GM21360 (cell line): ENCODE measurements around the gene ATP23.

Experiments
- ATAC-seq: cut with Tn5 transposase; IDR thresholded peaks from one replicate; pipeline ENCODE4 v1.9.1; 2021; ENCODE audit warnings: mild to moderate bottlenecking, moderate library complexity; ENCODE audit not compliant: unreplicated experiment

ATP23 gene

GRCh38 chr12:57941165-57941894 is at the start of gene ATP23:
Gene ATP23, plus strand, starts transcription at chr12:57941567. Its CDS starts 135 bp downstream, at chr12:57941702.
- ATAC-seq: peak; percentile 77

GRCh38 chr12:57892232-57892972 is 49.0 kb upstream of the ATP23 start:
- no peak for ATAC-seq

GRCh38 chr12:57893431-57894353 is 47.7 kb upstream of the ATP23 start:
- no peak for ATAC-seq

- no peak for ATAC-seq
These were observed 46.7 kb upstream of the ATP23 start for GRCh38 chr12:57894399-57895292.

DNA sequence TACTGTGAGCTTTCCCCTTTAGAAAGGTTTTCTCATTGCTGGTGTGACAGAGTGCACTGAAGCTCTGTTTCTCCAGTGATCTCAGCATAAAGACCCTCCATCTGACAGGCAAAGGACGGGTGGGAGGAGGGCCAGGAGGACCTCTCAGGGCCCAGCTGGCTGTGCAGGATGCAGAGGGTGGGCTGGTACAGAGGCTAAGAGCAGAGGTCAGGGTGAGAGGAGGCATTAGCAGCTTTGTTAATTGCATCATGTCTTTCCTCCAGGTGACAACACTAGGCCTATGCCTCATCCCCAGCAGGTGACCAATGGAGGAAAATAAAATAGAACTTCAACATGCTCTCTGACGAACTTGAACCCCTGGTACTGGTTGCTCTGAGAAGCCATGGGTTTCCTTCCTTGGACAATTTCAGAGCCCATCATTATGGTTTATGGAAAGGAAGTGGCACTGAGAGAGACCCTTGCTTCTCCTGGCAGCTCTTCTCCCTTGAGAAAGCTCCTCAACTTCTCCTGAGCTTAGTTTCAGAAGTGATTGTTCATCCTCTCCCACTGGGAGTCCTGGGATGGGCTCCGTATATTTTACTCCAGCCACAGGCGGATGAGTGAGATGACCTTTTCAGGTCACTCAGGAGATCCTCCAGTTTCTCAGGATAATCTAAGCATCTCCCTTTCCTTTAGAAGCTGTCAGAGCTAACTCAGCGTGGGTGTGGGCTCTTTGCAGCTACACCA is 45.8 kb upstream of the ATP23 start:
- no peak for ATAC-seq

GRCh38 chr12:57896115-57896433 is 45.3 kb upstream of the ATP23 start:
- ATAC-seq: no peak

DNA sequence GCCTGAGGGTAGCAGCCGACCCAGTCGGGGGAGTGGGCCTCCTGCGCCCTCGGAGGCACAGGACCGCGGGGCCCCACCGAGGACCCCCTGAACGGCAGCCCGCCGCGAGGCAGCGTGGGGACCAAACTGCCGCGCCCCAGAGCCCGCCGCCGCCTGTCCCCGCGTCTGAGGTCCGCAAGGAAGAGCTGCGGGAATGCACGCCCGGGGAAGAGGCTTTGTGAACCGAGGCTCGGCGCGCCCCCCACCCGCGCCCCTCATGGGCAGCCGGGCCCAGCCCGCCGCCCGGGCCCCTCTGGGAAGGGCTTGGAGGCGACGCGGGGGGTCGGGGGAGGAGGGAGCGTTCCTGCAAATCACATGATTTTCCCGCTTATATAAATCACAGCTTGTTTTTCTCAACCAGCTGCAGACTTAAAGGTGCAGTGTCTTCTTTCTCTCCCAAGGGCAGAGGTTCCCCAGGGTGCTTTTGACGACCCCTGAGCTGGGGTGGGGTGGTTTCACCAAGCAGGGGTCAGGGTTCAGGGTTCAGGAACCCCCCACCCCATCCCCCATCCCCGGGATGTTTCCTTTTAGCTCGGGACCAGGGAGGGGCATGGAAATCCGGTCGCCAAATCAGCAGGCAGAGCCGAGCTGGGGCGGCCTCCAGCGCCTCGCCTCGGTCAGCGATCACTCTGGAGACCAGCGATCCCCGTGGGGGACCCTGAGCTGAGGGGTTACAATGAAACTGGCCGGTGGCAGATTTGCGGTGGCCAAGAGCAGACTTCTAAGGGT is 44.7 kb upstream of the ATP23 start:
- no peak for ATAC-seq

- ATAC-seq: no peak
These were observed 43.9 kb upstream of the ATP23 start for GRCh38 chr12:57897286-57897974.

GRCh38 chr12:57898308-57898970 is 42.9 kb upstream of the ATP23 start:
- peak; percentile 21 for ATAC-seq

DNA sequence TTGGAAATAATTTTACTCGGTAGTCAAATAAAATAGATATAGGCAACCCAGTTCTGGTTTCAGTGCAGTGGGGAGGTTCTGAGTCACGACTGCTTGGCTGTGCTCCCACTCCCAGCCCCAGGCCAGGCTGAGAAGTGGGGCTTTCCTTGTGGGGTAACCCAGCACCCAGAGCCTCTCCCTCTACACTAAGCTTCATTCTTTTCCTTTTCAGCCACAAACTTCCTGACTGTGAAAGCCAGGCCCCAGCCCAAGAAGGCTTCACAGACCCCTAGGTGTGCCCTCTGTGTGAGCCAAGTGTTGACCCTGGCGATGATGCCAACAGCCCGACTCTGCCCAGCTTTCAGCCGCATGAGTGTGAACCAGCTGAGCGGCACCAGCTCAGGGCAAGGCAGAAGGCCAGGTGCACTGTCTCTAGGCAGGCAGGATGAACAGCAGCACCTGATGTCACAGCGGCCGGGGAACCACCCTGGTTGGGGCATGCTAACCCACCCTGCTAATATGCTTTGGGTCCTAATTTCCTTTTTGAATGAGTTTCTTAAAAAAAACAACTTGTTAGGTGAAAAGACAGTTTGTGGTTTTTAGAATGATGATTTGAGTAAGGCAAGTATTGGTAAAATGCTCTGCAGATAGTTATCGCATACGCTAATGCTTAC is 42.2 kb upstream of the ATP23 start:
- ATAC-seq: peak; percentile 84

- no peak for ATAC-seq
These were observed 38.8 kb upstream of the ATP23 start for GRCh38 chr12:57902478-57902969.

GRCh38 chr12:57904426-57904825 is 36.9 kb upstream of the ATP23 start:
- no peak for ATAC-seq

DNA sequence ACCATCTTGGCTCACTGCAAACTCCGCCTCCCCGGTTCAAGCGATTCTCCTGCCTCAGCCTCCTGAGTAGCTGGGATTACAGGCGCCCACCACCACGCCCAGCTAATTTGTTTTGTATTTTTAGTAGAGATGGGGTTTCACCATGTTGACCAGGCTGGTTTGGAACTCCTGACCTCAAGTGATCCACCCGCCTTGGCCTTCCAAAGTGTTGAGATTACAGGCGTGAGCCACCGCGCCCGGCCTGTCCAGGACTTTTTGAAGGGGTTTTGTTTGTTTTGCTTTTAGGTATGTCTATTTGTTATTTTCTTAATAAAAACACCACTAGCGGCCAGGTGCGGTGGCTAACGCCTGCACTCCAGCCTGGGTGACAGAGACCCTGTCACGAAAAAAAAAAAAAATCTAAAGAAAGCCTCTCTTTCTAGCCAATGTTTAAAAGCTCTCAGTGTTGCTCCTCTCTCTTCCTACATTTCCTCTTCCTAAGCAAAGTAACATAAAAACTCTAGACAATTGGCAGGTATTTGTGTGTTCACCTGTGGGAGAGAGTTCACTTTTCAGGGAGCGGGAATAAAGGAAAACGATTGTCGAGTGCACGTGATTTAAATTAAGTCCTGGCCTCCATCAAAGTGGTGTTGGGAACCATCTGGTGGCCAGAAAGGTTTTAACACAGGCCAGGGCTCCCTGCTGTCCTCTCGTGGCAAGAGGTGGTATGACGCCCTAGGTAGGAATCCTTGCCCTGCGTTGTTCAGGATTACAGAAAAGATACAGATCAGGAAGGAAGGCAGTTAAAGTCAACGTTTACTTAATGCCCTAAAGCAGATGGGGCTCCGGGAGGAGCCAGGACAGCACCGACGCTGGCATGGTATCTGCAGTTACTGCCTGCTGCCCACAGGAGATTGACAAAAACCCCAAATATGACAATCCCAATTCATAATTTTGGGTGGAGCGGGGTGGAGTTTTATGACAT is 36.2 kb upstream of the ATP23 start:
- peak; percentile 91 for ATAC-seq

- no peak for ATAC-seq
These were observed 35.4 kb upstream of the ATP23 start for GRCh38 chr12:57905812-57906475.

DNA sequence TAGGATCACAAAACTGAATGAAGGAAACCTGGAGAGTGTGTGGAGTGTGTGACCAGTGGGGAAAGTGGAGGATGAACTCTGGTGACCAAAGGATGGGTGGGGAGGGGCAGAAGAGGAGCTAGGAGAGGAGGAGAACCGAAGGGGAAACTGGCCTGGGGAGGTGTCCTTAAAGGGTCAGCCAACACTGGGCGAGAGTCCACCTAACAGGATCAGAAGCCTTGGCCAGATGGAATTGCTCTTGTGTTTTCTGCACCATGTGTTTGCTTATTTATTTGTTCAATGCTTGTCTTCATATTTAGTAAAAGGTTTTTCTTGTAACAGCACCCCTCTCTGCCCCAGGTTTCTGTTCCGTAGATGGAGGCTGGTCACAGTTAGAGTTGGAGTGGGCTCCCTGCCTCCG is 34.5 kb upstream of the ATP23 start:
- ATAC-seq: no peak

- no peak for ATAC-seq
These were observed 34.1 kb upstream of the ATP23 start for GRCh38 chr12:57907281-57907680.
